ENCODE data around the gene KAZN.

DNA sequence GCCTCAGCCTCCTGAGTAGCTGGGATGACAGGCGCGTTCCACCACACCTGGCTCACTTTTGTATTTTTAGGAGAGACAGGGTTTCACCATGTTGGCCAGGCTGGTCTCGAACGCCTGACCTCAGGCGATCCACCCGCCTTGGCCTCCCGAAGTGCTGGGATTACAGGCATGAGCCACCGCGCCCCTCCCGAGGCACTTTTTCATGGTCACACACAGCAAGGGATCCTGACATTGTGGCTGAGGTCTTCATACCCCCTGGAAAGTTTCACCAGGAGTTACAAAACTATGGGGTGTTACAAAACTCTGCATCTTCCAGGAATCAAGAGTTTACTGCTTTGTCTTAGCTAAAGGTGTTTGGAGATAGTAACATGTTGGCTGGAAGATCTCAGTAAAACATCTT is 320.8 kb downstream of the KAZN start:
- TF ChIP-seq, protein P1, sequence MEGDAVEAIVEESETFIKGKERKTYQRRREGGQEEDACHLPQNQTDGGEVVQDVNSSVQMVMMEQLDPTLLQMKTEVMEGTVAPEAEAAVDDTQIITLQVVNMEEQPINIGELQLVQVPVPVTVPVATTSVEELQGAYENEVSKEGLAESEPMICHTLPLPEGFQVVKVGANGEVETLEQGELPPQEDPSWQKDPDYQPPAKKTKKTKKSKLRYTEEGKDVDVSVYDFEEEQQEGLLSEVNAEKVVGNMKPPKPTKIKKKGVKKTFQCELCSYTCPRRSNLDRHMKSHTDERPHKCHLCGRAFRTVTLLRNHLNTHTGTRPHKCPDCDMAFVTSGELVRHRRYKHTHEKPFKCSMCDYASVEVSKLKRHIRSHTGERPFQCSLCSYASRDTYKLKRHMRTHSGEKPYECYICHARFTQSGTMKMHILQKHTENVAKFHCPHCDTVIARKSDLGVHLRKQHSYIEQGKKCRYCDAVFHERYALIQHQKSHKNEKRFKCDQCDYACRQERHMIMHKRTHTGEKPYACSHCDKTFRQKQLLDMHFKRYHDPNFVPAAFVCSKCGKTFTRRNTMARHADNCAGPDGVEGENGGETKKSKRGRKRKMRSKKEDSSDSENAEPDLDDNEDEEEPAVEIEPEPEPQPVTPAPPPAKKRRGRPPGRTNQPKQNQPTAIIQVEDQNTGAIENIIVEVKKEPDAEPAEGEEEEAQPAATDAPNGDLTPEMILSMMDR (IDR thresholded peaks at IDR 0.05): no peak
- no peak for TF ChIP-seq EP300 (IDR thresholded peaks at IDR 0.05)
